Activated CD4-positive, alpha-beta T cell treated with anti-CD3 and anti-CD28 coated beads, Interleukin-2, Interleukin-6, amounts not matched to agents 100 ng/mL and 50 ng/mL, durations not matched to agents 16 hours and 8 hours (primary cell): ENCODE results near the gene CCPG1.

ENCODE experiments used
- DNase-seq: peaks from one replicate; pipeline ENCODE4 v3.0.0-alpha.2; 2020

CCPG1 gene

GRCh38 chr15:55383687-55384086 is 24.5 kb downstream of the CCPG1 start:
- DNase-seq: no peak

- DNase-seq: no peak
These were observed 26.6 kb downstream of the CCPG1 start for GRCh38 chr15:55381595-55381994.

- no peak for DNase-seq
These were observed 29.1 kb downstream of the CCPG1 start for GRCh38 chr15:55379095-55379494.

- DNase-seq: no peak
These were observed 35.3 kb downstream of the CCPG1 start for GRCh38 chr15:55372701-55373440.

GRCh38 chr15:55366981-55367380 is 41.2 kb downstream of the CCPG1 start:
- no peak for DNase-seq

- DNase-seq: no peak
These were observed 45.5 kb downstream of the CCPG1 start for GRCh38 chr15:55362641-55363040.

- DNase-seq: no peak
These were observed 47.1 kb downstream of the CCPG1 start for GRCh38 chr15:55361048-55361447.

GRCh38 chr15:55360256-55360655 is 47.9 kb downstream of the CCPG1 start:
- no peak for DNase-seq

- DNase-seq: no peak
These were observed 49.7 kb downstream of the CCPG1 start for GRCh38 chr15:55358471-55358870.

- DNase-seq: no peak
These were observed 50.4 kb downstream of the CCPG1 start for GRCh38 chr15:55357774-55358173.

- no peak for DNase-seq
These were observed 51.1 kb downstream of the CCPG1 start for GRCh38 chr15:55356985-55357585.

- DNase-seq: no peak
These were observed 55.1 kb downstream of the CCPG1 start for GRCh38 chr15:55353025-55353424.

- no peak for DNase-seq
These were observed 58.9 kb downstream of the CCPG1 start for GRCh38 chr15:55349282-55349681.

- DNase-seq: no peak
These were observed 59.8 kb downstream of the CCPG1 start for GRCh38 chr15:55348281-55348778.

- DNase-seq: no peak
These were observed 64.0 kb downstream of the CCPG1 start for GRCh38 chr15:55344206-55344605.

- DNase-seq: no peak
These were observed 65.0 kb downstream of the CCPG1 start for GRCh38 chr15:55343168-55343567.

GRCh38 chr15:55337160-55337559 is 71.0 kb downstream of the CCPG1 start:
- no peak for DNase-seq

GRCh38 chr15:55334997-55335396 is 73.2 kb downstream of the CCPG1 start:
- no peak for DNase-seq

GRCh38 chr15:55334371-55334770 is 73.8 kb downstream of the CCPG1 start:
- no peak for DNase-seq

- no peak for DNase-seq
These were observed 80.8 kb downstream of the CCPG1 start for GRCh38 chr15:55327387-55327786.

GRCh38 chr15:55322467-55322866 is 85.7 kb downstream of the CCPG1 start:
- DNase-seq: no peak

- no peak for DNase-seq
These were observed 87.2 kb downstream of the CCPG1 start for GRCh38 chr15:55320963-55321362.

GRCh38 chr15:55320238-55320550 is 88.0 kb downstream of the CCPG1 start:
- no peak for DNase-seq

- peak; percentile 38 for DNase-seq
These were observed 88.5 kb downstream of the CCPG1 start for GRCh38 chr15:55319537-55320237.
